ENCODE results near the gene JUP.
A peak's percentile ranks its signal among the peaks of the same experiment; 100 is the strongest.

The JUP gene

DNA sequence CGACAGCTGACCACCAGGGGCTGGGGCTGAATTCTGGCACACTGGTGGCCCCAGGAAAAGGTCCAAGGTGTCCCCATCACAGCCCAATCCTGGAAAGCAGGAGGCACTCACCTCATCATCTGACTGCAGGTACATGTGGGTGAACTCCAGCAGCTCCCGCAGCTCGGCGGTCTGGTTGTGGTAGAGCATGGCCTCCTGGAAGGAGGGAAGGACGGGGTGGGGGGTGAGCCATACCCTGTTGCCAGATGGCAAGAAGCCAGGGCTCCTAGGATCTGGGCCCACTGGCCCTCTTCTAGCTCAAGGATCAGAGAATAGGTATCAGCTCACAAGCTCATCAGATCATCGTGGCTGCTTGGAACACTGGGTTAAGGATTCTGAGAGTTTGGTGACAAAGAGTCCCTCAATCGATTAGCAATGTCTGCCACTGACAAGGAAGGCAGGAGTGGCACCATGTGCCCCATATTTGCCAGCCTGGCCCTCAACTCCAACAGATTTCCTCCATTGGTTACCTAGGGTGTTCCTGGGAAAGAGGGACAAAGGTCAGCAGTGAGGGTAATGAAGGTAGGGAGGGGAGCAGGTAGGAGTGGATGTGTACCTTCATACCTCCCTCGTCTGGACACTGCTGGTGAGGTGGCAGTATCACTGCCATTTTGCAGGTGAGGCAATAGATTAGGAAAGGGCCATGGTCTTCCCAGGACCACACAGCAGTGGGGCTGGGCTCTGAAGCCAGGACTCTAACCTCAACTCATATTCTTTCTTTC, 20.4 kb upstream of the JUP start:
- no peak for DNase-seq

DNA sequence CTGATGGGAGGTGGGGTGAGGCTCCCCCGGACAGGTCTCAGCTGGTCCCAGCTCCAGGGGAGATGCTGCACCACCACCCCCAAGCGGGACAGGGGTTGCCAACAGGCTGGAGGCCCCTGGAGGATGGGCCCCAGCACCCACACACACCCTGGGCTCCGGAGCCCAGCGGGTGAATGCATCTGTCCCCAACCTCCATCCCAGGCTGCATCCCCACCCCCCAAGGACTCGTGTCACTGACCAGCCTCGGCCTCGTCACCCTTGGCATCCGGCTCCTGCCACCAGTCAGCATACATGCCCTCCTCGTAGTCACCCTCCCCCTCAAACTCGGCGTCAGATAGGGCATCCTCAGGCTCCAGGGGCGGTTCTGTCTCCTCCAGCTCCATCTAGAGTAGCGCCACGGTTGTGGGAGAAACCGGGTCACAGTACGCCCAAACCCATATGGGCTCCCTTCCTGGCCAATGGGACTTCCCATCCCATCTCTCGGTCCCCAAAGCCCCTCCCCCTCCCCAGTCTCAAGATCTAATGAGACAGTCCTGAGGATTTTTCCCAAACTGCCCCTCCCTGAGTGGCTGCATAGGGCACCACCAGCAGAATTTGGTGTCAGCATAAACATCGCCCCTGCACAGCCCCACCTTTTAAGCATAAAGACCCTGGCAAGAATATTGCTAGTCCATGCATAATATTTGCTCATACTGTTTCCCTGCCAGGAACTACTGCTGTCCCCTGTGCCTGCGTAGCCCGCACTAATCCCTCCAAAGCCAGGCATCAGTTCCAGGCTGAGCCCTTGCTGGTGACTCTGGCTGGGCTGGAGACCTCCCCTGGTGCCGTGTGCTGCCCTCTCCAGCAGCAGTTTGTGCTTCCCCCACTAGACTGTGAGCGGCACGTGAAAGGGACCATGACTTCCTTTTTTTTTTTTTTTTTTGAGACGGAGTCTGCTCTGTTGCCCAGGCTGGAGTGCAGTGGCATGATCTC, 16.8 kb upstream of the JUP start:
- DNase-seq: peak in 1 of 2 donors; percentile 24

DNA sequence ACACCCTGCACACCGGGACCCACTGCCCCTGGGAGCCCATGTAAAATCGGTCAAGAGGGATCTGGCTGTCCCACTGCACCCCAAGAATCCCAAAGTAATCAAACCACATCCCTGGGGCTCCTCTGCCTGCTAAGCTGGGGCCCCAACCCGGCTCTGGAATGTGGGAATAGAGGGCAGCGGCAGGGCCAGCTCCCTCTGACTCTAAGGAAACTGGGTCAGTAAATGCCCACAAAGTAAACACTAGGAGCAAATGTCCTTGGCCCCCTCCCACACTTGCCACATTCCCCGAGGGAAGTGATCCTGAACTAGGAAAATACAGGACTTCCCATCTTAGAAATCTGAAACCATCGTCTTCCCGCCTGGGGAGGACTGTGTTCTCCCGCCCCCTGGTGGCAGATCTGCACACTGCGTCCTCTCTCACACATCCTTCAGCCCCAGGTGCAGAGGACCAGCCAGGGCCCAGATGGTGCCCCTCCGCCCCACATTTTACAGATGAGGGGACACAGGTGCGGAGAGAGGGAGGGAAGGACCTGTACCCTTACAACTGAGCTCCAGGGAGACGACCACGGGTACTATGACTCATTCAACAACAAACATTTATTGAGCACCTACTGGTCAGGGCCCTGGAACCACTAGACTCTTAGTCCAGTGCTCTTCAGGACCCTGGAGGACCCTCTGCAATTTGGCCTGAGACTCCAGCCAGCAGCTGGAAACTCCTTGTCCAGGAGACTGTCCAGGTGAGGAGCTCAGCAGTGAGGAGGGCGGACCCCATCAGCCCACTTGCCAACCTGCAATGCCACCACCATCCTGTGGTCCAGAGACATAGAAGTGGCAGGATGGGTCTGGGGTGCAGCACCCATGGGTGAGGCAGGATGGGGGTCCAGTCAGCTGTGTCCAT, 15.1 kb upstream of the JUP start:
- peak in 1 of 2 donors; percentile 86 for DNase-seq

DNA sequence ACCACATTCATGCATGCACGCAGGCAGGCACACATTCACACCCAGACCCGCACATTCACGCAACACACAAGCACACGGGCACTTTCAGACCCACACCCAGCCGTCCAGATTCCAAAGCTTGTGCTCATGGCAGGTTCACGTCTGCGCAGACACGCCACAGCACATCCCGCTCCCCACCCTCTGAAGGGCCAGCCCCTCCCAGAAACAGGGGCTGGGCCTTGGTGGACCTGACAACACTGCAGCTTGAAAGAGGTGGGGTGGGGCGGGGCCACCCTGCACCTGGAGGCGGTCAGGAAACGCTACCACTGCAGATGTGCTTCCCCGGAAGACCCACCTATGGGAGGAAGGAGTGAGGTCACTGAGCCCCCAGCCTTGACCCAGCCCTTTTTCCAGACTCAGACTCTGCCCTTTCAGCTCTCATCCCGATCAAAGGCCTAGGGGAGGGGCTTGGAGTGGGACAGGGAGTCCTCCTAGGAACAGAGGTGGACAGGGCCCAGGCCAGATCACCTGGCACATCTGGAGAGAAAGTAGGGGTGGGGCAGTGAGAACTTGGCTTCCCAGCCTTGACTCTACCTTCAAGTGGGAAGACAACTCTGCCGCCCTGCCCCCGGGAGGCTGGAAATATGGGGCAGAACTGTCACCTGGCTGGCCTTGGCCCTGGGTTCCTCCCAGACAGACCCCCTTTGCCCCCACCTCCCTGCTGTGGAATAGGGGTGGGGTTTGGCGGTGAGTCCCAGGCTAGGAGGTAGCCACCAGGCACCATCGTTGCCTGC, 14.3 kb upstream of the JUP start:
- no peak for DNase-seq

DNA sequence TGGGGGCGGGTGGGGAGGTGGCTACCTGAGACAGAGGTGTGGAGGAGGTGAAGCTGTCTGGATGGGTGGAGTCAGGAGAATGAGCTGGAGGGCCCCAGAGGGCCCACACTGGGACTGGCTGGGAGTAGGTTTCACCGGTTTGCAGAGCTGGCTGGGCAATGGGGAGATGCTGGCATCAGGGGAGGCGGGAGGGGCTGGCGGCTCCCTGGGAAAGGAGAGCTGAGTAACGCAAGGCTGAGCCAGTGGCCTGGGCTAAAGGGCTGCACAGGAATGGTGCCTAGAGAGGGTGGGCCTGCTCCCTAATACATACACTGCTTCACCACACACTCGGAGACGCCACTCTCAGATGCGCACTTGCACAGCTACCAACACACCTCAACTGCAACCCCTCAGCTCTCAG, 12.9 kb upstream of the JUP start:
- no peak for DNase-seq

DNA sequence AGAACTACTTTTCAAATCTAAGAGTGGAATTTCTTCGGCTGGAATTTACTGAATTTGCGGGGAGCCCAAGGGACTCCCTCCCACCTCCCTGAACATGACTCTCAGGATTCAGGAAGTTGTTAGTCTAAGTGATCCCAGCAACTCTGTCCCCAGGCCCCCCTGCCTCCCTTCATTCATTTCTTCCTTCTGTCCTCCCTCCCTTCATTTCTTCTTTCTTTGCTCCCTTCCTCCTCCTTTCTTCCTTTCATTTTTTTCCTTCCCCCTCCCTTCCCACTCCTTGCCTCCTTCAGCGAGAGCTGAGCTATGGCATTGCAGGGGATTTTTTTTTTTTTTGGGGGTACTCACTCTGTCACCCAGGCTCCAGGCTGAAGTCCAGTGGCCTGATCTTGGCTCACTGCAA, 10.9 kb upstream of the JUP start:
- DNase-seq: no peak

DNA sequence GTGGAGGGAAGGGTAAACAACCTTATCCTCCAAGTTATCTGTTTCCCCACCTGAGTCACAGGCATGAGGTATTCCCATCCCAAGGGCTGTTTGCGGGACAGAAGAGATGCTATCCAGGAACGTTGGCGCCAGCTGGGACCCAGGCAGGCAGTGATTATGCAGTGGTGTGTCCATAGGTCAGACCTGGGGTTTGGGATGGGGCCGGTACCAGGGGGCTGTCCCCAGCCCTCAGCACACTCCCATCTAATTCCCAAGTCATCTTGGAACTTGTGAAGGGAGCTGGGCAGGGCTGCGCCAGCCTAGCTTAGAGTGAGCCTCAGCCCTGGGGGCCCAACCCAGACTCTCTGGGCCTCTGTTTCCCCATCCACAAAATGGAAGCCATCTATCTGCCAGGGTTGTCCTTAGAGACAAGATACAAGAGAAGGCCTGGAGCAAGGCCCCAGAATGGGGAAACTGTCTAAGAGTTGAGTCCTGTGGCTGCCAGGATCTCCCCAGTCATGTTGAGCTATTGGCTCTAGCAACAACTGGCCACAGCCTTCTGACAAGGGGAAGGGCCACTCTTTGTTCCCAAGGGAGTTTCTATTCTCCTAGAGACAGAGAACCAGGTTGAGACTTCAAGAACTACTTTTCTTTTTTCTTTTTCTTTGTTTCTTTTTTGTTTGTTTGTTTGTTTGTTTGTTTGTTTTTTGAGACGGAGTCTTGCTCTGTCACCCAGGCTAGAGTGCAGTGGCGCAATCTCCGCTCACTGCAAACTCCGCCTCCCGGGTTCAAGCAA, 9.8 kb upstream of the JUP start:
- peak; percentile 41 to 48 for DNase-seq

DNA sequence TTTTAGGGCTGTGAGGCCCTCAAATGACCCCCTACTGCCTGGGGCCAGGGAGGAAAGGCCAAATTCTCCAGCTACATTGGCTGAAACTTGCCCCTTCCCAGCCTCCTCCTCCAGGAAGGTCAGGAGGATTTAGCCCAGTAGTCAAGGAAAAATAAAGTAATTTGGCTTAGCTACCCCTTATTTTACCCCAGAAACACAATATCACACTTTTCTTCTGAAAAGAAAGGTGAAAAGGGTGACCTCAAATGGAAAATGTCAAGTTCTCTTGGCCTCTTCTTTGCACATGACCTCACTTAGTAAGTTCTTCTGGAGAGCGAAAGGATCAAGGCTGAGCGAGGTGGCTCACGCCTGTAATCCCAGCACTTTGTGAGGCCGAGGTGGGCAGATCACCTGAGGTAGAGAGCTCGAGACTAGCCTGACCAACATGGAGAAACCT, 8.0 kb upstream of the JUP start:
- DNase-seq: no peak

DNA sequence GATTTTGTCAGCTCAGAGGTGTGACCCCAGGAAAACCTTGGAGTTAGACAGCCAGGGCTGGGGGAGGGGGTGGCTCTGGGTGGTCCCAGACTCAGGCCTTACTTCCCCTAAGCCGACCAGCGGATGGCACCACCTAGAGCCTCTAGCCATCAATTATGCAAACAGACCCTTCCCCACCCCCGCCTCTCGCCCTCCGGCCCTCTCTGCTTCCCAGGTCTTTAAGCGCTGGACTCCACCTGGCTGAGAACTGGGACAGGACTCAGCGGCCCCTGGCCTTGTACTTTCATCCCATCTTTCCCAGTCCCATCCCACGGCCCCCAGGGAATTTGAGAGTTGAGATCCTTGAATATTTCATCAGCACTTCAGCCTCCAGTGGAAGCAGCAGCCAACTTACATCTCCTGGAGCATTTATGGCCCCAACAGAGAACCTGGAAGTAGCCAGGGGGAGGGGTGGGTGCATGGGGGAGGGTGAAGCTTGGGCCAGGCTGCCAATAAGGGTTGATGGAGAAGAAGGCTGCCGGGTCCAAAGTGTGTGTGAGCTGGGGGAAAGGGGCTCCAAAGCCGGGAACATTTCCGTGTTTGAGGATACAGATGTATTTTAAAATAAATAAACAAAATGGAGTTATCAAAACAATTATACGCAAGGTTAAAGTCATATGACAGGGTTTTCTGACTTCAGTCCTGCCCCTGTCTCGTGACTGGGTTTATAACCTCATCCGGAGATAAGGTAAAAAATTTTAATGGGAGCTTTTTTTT, 7.5 kb upstream of the JUP start:
- no peak for DNase-seq

DNA sequence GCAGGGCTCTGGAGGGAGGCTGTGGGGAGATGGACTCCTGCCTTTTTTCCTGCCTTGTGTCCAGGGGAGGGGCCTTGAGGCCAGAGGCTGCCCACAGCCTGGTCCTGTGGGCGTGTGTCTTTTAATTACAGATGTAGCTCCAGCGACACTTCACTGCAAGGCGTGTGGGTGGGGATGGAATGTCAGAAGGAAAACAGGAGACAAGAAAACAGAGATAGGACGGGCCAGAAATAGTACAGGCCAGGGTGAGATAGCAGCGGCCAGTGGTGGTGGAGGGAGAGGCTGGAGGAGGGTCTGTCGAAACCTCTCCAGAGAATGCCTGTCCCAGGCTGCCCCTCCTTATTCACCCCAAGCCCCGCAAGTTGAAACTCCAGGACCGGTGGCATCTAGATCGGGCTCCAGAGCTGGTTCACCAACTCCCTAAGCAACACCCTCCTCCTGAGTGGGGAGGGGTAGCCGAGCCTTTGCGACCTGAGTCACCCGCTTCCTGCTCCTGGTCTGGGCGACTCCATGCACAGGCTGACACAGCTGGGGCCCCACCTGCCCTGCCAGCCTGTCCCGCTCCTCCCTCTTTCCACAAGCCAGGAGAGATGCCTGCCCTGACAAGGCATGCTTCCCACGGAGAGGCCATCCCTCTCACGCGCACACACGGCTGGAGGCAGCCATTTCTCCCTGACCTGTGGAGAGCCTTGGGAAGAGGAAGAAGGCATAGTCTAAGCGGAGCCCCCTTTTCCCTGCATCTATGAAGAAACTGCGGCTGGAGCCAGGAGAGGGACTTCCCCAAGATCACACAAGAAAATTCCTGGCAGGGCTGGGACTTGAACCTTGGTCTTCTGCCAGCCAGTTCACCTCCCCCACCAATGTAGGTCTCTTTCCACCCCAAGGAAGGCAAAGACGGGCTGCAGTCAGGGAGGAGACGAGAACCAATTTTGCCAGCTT, 6.6 kb upstream of the JUP start:
- DNase-seq: no peak

DNA sequence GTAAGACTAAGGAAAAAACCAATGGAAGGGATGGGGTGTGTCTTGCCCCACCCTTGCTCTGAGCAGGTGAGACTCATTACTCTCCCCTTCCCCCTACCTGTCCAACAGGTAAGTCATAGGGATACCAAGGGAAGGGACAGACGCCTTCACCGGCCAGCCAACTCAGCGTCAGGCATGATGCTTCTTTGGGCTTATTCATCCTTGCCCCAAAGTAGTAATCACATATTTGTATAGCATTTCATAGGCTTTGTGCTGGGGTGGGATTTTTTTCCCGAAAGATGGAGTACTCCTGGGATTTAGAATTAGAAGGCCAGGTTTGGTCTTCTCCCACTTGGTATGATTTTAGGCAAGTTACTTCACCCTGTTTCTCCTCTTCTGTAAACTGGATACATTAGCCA, 509 bp upstream of the JUP start:
- DNase-seq: no peak

DNA sequence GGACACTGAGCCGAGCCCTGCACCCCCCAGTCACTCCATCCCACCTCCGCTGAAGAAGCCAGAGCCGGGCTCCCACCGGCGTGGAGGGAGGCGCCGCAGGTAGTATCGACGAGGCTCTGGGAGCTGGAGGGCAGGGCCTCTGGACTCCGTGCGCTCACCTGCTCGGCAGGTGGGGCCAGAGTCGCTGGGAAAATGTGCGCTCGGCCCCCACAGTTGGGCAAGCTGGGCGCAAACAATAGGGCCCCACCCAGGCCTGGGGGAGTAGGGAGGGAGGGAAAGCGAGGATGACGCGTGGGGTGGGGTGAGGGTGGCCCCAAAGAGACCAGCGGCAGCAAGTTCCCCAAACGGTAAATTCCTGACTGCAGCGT, 668 bp downstream of the JUP start:
- peak; percentile 45 to 64 for DNase-seq

DNA sequence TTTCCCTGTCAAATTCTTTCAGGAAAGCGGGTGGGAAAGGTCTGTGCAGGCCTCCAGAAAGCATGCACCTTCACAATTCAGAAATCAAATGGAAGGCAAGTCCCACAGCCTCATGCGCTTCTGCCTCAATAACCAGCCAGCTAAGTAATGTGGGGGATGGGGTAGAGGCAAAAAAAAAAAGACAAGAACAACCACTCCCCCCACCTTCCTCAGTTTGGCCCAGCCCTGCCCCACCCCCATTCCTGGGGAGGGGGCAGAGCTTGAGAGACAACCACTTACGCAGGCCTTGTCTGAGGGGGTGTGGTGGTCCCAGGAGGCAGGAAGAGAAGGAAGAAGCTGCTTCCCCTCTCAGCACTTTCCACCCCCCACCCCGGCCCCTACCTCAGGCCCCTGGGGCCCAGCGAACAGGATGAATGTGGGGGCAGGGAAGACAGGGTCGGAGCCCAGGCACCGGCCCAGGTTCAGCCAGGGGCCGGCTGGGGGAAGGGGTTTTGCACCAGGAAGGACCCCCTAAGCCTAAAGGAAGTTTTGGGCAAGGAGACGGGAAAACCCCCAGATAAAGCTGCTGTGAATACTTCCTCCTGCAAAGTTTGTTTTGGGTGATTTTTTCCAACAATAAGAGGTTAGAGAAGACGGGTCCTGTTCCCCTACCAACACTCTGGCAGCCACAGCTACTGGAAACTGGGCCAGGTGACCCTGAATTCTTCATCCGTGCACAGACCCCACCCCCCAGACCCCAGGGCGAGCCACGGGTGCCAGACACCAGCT, 1.2 kb downstream of the JUP start:
- peak in 1 of 2 donors; percentile 47 for DNase-seq

DNA sequence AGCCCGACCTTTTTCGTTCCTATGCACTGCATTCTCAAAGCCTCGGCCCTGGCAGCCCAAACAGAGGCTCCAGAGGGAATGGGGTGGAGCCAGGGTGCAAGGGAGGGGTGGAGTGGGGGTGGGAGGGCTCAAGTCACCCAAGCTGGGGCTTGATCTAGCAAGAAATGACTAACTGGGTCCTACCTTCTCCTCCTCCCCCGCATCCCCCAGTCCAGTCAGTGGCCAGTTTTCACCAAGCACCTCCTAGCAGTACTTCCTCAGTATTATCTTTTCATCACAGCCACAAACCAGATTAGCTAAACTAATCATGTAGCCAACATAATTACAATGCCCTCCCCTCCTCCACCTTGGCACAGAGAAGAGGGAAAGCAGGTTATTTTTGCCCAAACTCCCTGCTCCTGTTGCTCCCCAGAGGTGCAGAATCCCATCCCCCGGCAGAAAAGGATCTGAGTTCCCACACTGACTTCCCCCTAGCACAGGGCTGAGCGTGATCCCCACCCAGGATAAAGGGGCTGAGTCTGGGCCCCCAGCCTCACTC, 2.2 kb downstream of the JUP start:
- DNase-seq: peak; percentile 66 to 69

DNA sequence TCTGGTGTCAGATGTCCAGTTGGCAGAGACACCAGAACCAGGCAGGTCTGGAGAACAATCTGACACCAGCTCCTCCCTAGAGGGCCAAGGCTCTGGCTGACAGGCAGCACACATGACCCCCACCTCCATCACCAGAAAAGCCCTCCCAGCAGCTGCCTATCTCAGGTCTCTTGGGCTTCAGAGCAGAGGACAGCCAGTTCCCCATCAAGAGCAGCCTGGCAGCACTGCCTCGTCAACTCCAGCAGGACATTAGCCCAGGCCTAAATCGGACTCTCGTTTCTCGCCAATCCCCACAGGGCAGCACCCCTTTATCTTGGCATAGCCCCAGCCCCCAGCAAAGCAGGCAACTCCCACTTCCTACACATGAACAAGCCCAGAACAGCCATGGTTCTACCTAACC, 4.4 kb downstream of the JUP start:
- no peak for DNase-seq

DNA sequence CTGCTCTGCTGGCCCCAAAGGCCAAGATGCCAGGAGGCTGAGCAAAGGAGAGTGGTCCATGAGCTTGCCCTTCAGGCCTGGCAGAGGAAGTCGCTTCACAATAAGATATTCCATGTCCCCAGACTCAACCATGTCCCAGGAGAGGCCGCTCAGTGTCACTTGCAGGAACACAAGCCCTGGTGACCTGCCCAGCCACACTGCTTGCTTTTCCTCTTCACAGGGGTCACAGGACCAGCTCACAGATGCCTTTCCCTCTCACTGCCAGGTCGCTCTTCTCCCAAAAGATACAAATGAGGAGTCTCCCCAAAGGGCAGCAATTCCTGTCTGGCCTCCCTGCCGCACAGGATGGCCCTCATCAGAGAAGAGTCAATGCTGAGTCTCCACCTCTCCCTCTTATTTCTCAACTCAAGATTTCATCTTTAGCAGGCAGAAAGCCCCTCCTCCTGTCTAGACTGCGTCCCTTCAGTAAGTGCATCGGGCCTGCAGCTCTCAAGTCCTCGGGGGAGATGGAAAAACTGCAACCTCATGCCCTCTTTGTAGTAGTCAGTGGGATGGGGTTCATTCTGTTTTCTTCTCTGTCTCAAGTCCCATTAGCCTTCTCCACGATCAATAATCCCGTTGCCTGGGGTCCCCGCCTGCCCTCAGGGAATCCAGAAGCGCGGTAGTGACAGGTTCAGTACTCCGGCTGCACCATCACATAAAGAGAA, 5.0 kb downstream of the JUP start:
- DNase-seq: no peak

DNA sequence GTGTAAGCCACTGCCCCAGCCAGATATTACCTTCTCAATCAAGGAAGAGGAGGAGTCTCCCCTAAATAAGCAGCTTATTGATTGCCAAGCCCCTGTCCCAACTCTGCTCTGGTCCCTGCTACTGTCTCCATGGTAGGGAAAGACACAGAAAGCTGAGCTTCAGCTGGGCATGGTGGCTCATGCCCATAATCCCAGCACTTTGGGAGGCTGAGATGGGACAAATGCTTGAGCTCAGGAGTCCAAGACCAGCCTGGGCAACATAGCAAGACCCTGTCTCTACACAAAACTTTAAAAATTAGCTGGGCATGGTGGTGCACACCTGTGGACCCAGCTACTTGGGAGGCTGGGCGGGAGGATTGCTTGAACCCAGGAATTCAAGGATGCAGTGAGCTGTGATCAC, 6.6 kb downstream of the JUP start:
- DNase-seq: no peak
